Stomach (tissue), 9 donors: Measurements from ENCODE around the gene CMIP. TPM values are rescaled to one million over a fixed set of nuclear protein-coding genes. Genes with fewer than 3 reads are reported as not detected.

Experiments used
- DNase-seq, 2 donors: peaks; one replicate each; pipeline versions ENCODE4 v3.0.0 to v3.0.0-alpha.2; 2013 to 2019
- H3K27ac ChIP-seq, 5 donors: fragments of 200-600 bp in 4 of 5; sonication (generic) in 4 of 5; one replicate each; pipeline ENCODE4 v1.5.1; 2013 to 2019; ENCODE audit warnings: mild to moderate bottlenecking in 1 of 5, moderate library complexity in 1 of 5
- H3K27me3 ChIP-seq, 3 donors: fragments of 200-600 bp; sonication (generic); one replicate each; pipeline ENCODE4 v1.5.1; 2017 to 2019; ENCODE audit warnings: mixed run types in 1 of 3
- H3K36me3 ChIP-seq, 4 donors: fragments of 200-600 bp; sonication (generic); 1 replicate in 3 of 4; 2 replicates in 1 of 4; pipeline ENCODE4 v1.5.1; 2016 to 2019
- H3K4me1 ChIP-seq, 4 donors: fragments of 200-600 bp; sonication (generic); one replicate each; pipeline ENCODE4 v1.5.1; 2016 to 2019
- H3K4me3 ChIP-seq, 4 donors: fragments of 200-600 bp; sonication (generic) in 3 of 4; one replicate each; pipeline ENCODE4 v1.5.1; 2016 to 2019; ENCODE audit warnings: mild to moderate bottlenecking in 1 of 4
- H3K9me3 ChIP-seq, 4 donors: fragments of 200-600 bp; sonication (generic); one replicate each; pipeline ENCODE4 v1.5.1; 2016 to 2019
- CTCF ChIP-seq, 7 experiments: fragments of 450-650 bp in 4 of 7; fragments of 200-600 bp in 3 of 7; sonication (generic) in 3 of 7; IDR thresholded peaks; one replicate each; pipeline ENCODE4 v1.5.1; 2016 to 2019; ENCODE audit warnings: antibody characterized with exemption in 7 of 7, control low read depth in 2 of 7, mild to moderate bottlenecking in 1 of 7
- EP300 ChIP-seq: sonication (generic); formaldehyde crosslinking; IDR thresholded peaks from one replicate; pipeline ENCODE4 v1.6.1; 2017; ENCODE audit warnings: antibody characterized with exemption
- POLR2A ChIP-seq, 4 donors: fragments of 450-650 bp; IDR thresholded peaks; one replicate each; pipeline ENCODE4 v1.6.1; 2016; ENCODE audit warnings: antibody characterized with exemption in 4 of 4, control low read depth in 2 of 4, mild to moderate bottlenecking in 1 of 4, moderate library complexity in 1 of 4
- POLR2AphosphoS5 ChIP-seq, 3 donors: sonication (generic); formaldehyde crosslinking; IDR thresholded peaks; one replicate each; pipeline ENCODE4 v1.6.1; 2016; ENCODE audit warnings: antibody characterized with exemption in 3 of 3
- WGBS, 5 donors: extraction: QIAGEN DNeasy Blood & Tissue Kit in 3 of 5; methylation state at CpG; one replicate each; pipeline versions ENCODE4 v1.1.5 to v1.1.7; 2013 to 2018; 5-methylcytosine and 5-hydroxymethylcytosine counted together
- intact Hi-C: fragments of 100-400 bp; cut with DNase I; formaldehyde crosslinking; loops from one replicate; pipeline ENCODE4 v1.15.1; 2023; ENCODE audit warnings: low total_unique reads
- polyA plus RNA-seq, 3 donors: library from polyadenylated mRNA; stranded (reverse); fragments of 200-250 nt; gene quantifications; one replicate each; pipeline ENCODE4 v1.2.3, GENCODE V29; 2013
- total RNA-seq, 5 donors: library from RNA; depleted of rRNA; stranded (reverse); fragments of >200 nt; gene quantifications; one replicate each; pipeline versions ENCODE4 v1.1.0 to v1.2.3, GENCODE V29; 2014 to 2016
- donor health status: healthy with polysubstance abuse.
- donor health status: Bipolar disorder and iron deficiency.
- donor health status: healthy.

Gene CMIP
- total and polyA plus RNA-seq, 8 donors: 11.1 to 71.0 (median 31.2) TPM

GRCh38 chr16:81484908-81485624, 40.5 kb downstream of the CMIP start:
- Histone ChIP-seq H3K27me3 (no peaks in the 10 kb centered on the region), H3K36me3 (no peaks in the 10 kb centered on the region), H3K4me3 (no peak overlapping the region), H3K9me3 (no peaks in the 10 kb centered on the region), H3K27ac (peak overlapping the region in 2 of 5 donors; percentile 41 to 87), H3K4me1 (peaks cover 43 to 98% (median 82%) of the 10 kb centered on the region in 4 donors)
- intact Hi-C loops: no loop called here
- TF ChIP-seq POLR2A (IDR thresholded peaks at IDR 0.05) (no peak), EP300 (no peak), CTCF (IDR thresholded peaks at IDR 0.05) (no peak), POLR2AphosphoS5 (IDR thresholded peaks at IDR 0.05) (no peak)
- no peak for DNase-seq
- 62 to 77% (median 71%) methylated on average over 11 of the region's 11 CpGs for WGBS, 5 donors

GRCh38 chr16:81485824-81486539, 41.4 kb downstream of the CMIP start:
- intact Hi-C loops: no loop called here
- no peak for DNase-seq
- no peaks in the 10 kb centered on the region for H3K36me3 ChIP-seq
- TF ChIP-seq EP300 (no peak), CTCF (IDR thresholded peaks at IDR 0.05) (no peak), POLR2A (IDR thresholded peaks at IDR 0.05) (no peak), POLR2AphosphoS5 (IDR thresholded peaks at IDR 0.05) (no peak)
- WGBS, 5 donors: 85 to 92% (median 89%) methylated on average over 20 to 21 of the region's 21 CpGs
- peaks cover 44 to 98% (median 80%) of the 10 kb centered on the region in 4 donors for H3K4me1 ChIP-seq
- no peaks in the 10 kb centered on the region for H3K27me3 ChIP-seq
- peak overlapping the region; percentile 9 to 87 (median 36) for H3K27ac ChIP-seq
- H3K4me3 ChIP-seq: no peak overlapping the region
- no peaks in the 10 kb centered on the region for H3K9me3 ChIP-seq

- Histone ChIP-seq H3K36me3 (no peaks in the 10 kb centered on the region), H3K4me1 (peaks cover 49 to 98% (median 79%) of the 10 kb centered on the region in 4 donors), H3K4me3 (no peak overlapping the region), H3K27ac (peak overlapping the region; percentile 9 to 87 (median 36)), H3K9me3 (no peaks in the 10 kb centered on the region), H3K27me3 (no peaks in the 10 kb centered on the region)
- no peak for TF ChIP-seq EP300
- TF ChIP-seq POLR2A (IDR thresholded peaks at IDR 0.05): no peak
- TF ChIP-seq CTCF (IDR thresholded peaks at IDR 0.05): no peak
- TF ChIP-seq POLR2AphosphoS5 (IDR thresholded peaks at IDR 0.05): no peak
- WGBS, 5 donors: 72 to 83% (median 82%) methylated on average over 22 of the region's 22 CpGs
- DNase-seq: peak in 1 of 2 donors; percentile 31
- intact Hi-C loops: no loop called here
Measured at GRCh38 chr16:81486540-81487061, 42.0 kb downstream of the CMIP start.

- Histone ChIP-seq H3K9me3 (no peaks in the 10 kb centered on the region), H3K27ac (peak overlapping the region in 3 of 5 donors; percentile 36 to 87 (median 52)), H3K4me3 (no peak overlapping the region), H3K27me3 (no peaks in the 10 kb centered on the region), H3K36me3 (no peaks in the 10 kb centered on the region), H3K4me1 (peaks cover 52 to 98% (median 78%) of the 10 kb centered on the region in 4 donors)
- WGBS, 5 donors: 79 to 93% (median 83%) methylated on average over 5 to 14 of the region's 14 CpGs
- intact Hi-C loops: no loop called here
- TF ChIP-seq POLR2A (IDR thresholded peaks at IDR 0.05): no peak
- TF ChIP-seq EP300: no peak
- no peak for TF ChIP-seq CTCF (IDR thresholded peaks at IDR 0.05)
- no peak for TF ChIP-seq POLR2AphosphoS5 (IDR thresholded peaks at IDR 0.05)
- DNase-seq: no peak
Measured at GRCh38 chr16:81487301-81487720, 42.7 kb downstream of the CMIP start.
